GM19239 (cell line): ENCODE results near the gene PCDH9.
"Not testable (repeated sequence)": the region's sequence is repeated elsewhere in the genome, so short reads cannot be mapped to it uniquely, and the experiment has no call there.

ENCODE experiments used
- DNase-seq: peaks from one replicate; pipeline ENCODE4 v3.0.0; 2011; ENCODE audit warnings: low spot score; ENCODE audit not compliant: insufficient read length
- FAIRE-seq: peaks from 2 replicates; lab custom pipeline; 2011; peaks lifted over from hg19 to GRCh38; lab: Jason Lieb, UNC

Gene PCDH9

GRCh38 chr13:66301006-66301405, 929.1 kb downstream of the PCDH9 start:
- DNase-seq (no peak), FAIRE-seq (no peak)

- FAIRE-seq = no peak
Observed at GRCh38 chr13:66296875-66297274, 933.3 kb downstream of the PCDH9 start.

DNA sequence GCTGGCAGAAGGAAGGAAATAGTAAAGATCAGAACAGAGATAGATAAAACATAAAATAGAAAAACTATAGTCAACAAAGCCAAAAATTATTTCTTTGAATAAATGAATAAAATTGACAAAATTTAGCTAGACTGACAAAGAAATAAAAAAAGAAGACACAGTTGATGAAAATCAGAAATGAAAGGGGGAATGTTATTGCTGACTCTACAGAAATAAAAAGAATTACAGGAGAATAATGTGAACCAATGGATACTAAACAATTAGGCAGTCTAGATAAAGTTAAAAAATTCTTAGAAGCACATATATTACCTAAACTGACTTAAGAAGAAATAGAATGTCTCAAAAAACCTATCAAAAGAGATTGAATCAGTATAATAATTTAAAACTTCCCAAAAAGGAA, 933.8 kb downstream of the PCDH9 start:
- FAIRE-seq = no peak
- DNase-seq = no peak

More at GRCh38 chr13:66296875-66297274, 933.3 kb downstream of the PCDH9 start:
- no peak for DNase-seq

DNA sequence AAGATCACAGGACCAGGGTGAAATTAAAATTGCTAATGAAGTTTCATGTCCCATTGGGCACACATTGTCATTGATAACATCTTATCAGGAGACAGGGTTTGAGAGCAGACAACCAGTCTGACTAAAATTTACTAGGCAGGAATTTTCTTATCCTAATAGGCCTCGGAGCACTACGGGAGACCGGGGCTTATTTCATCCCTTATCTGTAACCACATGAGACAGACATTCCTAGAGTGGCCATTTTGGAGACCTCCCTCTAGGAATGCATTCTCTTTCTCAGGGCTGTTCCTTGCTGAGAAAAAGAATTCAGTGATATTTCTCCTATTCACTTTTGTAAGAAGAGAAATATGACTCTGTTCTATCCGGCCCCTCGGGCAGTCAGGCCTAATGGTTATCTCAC, 943.3 kb downstream of the PCDH9 start:
- DNase-seq, FAIRE-seq: not testable (repeated sequence)

- DNase-seq = no peak
- FAIRE-seq = no peak
Observed at GRCh38 chr13:66275416-66275815, 954.7 kb downstream of the PCDH9 start.

DNA sequence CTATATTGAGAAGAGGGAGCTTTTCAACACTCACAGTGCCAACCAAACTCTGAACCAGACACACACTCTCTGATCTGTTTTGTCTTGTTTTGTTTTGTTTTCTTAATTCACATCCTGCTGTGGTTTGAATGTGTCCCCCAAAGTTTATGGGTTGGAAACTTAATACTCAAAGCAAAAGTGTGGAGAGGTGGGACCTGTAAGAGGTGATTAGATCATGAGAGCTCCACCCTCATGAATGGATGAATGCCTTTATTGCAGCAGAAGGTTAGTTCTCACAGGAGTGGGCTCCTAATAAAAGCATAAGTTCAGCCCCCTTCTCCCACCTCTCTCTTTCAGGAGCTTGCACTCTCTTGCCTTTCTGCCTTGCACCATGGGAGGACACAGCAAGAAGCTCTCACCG, 957.1 kb downstream of the PCDH9 start:
- FAIRE-seq = no peak

DNA sequence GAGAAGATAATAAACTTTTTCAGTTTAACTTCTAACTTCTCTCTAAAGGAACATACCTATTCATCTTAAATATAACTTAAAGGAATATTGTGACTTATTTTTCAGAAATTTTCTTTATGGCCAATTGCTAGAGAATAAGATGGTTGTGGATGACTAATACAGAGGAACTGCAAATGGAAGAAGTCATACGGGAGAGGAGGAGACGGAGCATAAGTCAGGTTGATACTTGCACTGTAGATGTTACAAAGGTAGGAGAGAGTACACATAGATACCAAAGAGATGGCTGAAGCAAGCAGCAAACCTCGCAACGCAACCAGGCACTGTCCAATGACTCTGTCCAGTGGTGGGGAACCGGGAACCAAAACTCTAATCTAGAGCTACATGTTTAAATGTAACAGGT, 963.4 kb downstream of the PCDH9 start:
- FAIRE-seq = no peak
- no peak for DNase-seq

More for the DNA sequence above, 957.1 kb downstream of the PCDH9 start:
- no peak for DNase-seq

DNA sequence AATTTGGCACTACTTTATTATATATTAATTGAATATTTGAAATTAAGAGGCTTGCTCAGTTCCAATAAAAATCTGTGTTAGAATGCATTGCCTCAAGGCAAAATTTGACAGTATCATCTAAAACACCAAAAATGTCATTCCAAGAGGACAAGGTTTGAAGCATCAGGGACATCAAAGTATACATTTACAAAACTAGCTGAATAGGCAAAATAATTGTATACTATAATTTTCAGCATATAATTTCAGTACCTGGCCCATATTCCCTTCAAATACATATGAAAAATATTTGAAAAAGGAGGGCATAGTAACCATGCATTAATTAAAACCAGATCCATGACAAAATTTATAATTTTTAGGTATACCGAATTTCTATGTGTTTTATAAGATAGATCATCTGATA, 963.8 kb downstream of the PCDH9 start:
- FAIRE-seq (no peak), DNase-seq (no peak)

DNA sequence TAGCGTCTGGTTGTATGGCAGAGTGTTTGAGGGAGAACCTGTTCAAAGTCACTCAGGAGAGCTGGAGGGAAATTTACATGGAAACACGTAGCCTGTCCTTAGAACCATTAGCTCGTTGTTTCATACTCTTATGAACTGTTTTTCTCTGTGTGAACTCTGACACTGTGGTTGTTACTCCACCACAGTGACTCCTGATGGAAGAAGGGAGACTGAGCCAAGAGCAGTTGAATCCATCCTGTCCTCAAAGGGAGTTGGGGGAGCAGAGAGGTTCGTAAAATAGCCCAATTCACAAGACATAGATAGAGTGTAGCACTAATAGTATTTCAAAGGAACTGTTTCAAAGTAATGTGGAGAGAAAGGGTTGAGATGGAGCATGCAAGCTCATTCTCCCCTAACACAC, 964.8 kb downstream of the PCDH9 start:
- DNase-seq (no peak), FAIRE-seq (no peak)

DNA sequence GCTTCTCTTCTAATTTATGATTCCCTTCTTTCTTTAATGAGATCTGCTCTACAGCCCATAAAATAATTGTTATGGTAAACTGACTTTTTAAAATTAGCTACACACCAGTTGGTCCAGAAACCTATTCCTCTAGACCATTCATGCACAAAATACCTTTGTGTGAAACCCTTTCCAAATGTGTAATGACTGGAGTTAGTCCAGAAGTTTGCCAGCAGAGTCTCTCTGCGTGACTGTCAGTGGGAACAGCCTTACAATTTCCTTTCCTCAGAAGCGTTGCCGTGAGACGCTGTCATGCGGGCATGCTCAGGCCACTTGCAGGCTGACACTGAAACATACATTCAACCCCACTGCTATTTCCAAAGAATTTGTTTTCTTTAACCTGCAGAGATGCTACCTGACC, 965.2 kb downstream of the PCDH9 start:
- FAIRE-seq = no peak
- DNase-seq = no peak

- DNase-seq (no peak), FAIRE-seq (no peak)
Observed at GRCh38 chr13:66262330-66262729, 967.8 kb downstream of the PCDH9 start.

GRCh38 chr13:66259426-66259825, 970.7 kb downstream of the PCDH9 start:
- not testable (repeated sequence) for DNase-seq, FAIRE-seq
